Upper lobe of right lung (tissue), 1 donor: ENCODE measurements around the gene HRC. TPM values are rescaled to one million over a fixed set of nuclear protein-coding genes. Genes with fewer than 3 reads are reported as not detected.

ENCODE experiments used
- ATAC-seq: fragments of 200-7000 bp; cut with Tn5 transposase; one replicate; pipeline ENCODE4 v1.9.1; 2020; ENCODE audit warnings: mild to moderate bottlenecking, moderate library complexity
- DNase-seq: peaks from one replicate; pipeline ENCODE4 v3.0.0-alpha.2; 2020
- H3K27ac ChIP-seq: fragments of 200-600 bp; one replicate; pipeline ENCODE4 v1.8.0; 2022
- H3K27me3 ChIP-seq: fragments of 200-600 bp; one replicate; pipeline ENCODE4 v1.8.0; 2022; ENCODE audit warnings: mild to moderate bottlenecking
- H3K36me3 ChIP-seq: fragments of 200-600 bp; one replicate; pipeline ENCODE4 v1.8.0; 2022
- H3K4me1 ChIP-seq: fragments of 200-600 bp; one replicate; pipeline ENCODE4 v1.8.0; 2022
- H3K4me3 ChIP-seq: fragments of 200-600 bp; one replicate; pipeline ENCODE4 v1.8.0; 2022; ENCODE audit warnings: mild to moderate bottlenecking
- H3K9me3 ChIP-seq: fragments of 200-600 bp; one replicate; pipeline ENCODE4 v1.8.0; 2022
- intact Hi-C: fragments of 100-400 bp; cut with DNase I; formaldehyde crosslinking; loops from one replicate; pipeline ENCODE4 v1.11.0; 2022
- long read RNA-seq: library from polyadenylated mRNA; unstranded; transcript quantifications from one replicate; pipeline ENCODE4 v2.0.0, GENCODE V29; 2021
- total RNA-seq: library from RNA; stranded (reverse); fragmentation: NEBNext Ultra II Directional; extraction: Animal tissue kit (Norgen Biotek cat#: 25700); gene quantifications from one replicate; pipeline ENCODE4 v1.2.1, GENCODE V29; 2021
- TF ChIP-seq, protein P1 (sequence below): fragments of 200-600 bp; IDR thresholded peaks from one replicate; pipeline ENCODE4 v1.8.0; 2022; ENCODE audit warnings: antibody characterized with exemption
- donor health status: DM: no; HTN: yes; CAD: no; lungs with severe emphysema.

The HRC gene
- total RNA-seq, result 2.2 TPM
- long read RNA-seq, partial matches to known transcripts, result 0 of 4 reads
- long read RNA-seq, other reads (novel, unspliced or antisense), result 1 of 4 reads

GRCh38 chr19:49155005-49155819 lies at the start of gene HRC:
TSS of gene HRC (minus strand) at chr19:49155396. CDS start at chr19:49155237, 159 bp downstream.
- intact Hi-C loops, result no loop called here
- H3K4me3 ChIP-seq, result no peak within 1 kb of the TSS
- H3K9me3 ChIP-seq, result no peaks in the 10 kb centered on the region
- H3K4me1 ChIP-seq, result no peaks in the 10 kb centered on the region
- TF ChIP-seq, protein P1, sequence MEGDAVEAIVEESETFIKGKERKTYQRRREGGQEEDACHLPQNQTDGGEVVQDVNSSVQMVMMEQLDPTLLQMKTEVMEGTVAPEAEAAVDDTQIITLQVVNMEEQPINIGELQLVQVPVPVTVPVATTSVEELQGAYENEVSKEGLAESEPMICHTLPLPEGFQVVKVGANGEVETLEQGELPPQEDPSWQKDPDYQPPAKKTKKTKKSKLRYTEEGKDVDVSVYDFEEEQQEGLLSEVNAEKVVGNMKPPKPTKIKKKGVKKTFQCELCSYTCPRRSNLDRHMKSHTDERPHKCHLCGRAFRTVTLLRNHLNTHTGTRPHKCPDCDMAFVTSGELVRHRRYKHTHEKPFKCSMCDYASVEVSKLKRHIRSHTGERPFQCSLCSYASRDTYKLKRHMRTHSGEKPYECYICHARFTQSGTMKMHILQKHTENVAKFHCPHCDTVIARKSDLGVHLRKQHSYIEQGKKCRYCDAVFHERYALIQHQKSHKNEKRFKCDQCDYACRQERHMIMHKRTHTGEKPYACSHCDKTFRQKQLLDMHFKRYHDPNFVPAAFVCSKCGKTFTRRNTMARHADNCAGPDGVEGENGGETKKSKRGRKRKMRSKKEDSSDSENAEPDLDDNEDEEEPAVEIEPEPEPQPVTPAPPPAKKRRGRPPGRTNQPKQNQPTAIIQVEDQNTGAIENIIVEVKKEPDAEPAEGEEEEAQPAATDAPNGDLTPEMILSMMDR, result no peak
- no peaks in the 10 kb centered on the region for H3K27me3 ChIP-seq
- H3K27ac ChIP-seq, result no peak within 1 kb of the TSS
- no peak for ATAC-seq
- DNase-seq, result no peak
- no peaks in the 10 kb centered on the region for H3K36me3 ChIP-seq

DNA sequence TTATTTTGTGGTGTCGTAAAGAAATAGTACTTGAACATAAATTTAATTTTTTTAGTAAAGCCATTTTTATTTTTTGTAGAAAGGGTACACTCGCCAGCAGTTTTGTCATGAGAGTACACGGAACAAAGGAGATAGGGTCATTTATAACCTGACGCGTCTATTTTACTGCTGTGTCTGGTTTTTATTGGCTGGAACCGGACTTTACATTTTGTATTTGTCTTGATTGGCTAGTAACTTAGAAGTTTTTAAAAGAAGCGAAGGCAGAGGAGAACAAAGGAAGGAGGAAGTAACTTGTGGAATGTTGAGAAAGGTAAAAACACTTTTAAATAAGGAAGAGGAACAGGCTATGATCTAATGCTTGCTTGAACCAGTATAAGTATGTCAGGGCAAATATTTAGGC lies 45.8 kb upstream of the HRC start:
- Histone ChIP-seq H3K27me3 (no peaks in the 10 kb centered on the region), H3K9me3 (no peaks in the 10 kb centered on the region), H3K4me1 (no peaks in the 10 kb centered on the region), H3K36me3 (peaks cover 47% of the 10 kb centered on the region), H3K27ac (no peak overlapping the region), H3K4me3 (no peak overlapping the region)
- TF ChIP-seq, protein P1, result no peak
- DNase-seq (no peak), ATAC-seq (no peak)
- intact Hi-C loops, result no loop called here

GRCh38 chr19:49200238-49200862 lies 45.2 kb upstream of the HRC start:
- Histone ChIP-seq H3K9me3 (no peaks in the 10 kb centered on the region), H3K27ac (no peak overlapping the region), H3K4me3 (no peak overlapping the region), H3K27me3 (no peaks in the 10 kb centered on the region), H3K36me3 (peaks cover 40% of the 10 kb centered on the region), H3K4me1 (no peaks in the 10 kb centered on the region)
- intact Hi-C loops, result no loop called here
- DNase-seq, result no peak
- TF ChIP-seq, protein P1, result no peak
- peak; percentile 80 for ATAC-seq

DNA sequence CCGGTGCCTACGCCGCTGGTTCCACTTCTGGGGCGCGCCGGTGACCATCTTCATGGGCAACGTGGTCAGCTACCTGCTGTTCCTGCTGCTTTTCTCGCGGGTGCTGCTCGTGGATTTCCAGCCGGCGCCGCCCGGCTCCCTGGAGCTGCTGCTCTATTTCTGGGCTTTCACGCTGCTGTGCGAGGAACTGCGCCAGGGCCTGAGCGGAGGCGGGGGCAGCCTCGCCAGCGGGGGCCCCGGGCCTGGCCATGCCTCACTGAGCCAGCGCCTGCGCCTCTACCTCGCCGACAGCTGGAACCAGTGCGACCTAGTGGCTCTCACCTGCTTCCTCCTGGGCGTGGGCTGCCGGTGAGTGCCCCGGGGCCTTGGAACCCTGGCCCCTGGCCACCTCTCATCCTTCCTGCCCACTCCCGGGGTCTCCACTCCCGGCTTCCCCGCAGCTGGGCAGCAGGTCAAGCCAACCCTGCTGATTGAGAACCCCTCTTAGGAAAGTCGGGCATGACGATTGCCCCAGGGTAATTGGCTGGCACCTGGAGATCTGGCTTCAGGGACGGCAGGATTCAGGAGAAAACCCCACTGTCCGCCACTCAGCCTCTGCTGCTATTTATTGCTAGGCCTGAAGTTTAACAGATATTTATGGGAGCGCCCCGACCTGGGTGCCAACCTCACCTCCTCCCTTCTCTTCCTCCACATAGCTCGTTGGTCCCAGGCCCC lies 41.5 kb upstream of the HRC start:
- intact Hi-C loops, result no loop called here
- no peaks in the 10 kb centered on the region for H3K27me3 ChIP-seq
- DNase-seq (no peak), ATAC-seq (no peak)
- TF ChIP-seq, protein P1, result no peak
- no peak overlapping the region for H3K27ac ChIP-seq
- H3K4me1 ChIP-seq, result no peaks in the 10 kb centered on the region
- no peaks in the 10 kb centered on the region for H3K9me3 ChIP-seq
- no peak overlapping the region for H3K4me3 ChIP-seq
- H3K36me3 ChIP-seq, result peaks cover 19% of the 10 kb centered on the region

DNA sequence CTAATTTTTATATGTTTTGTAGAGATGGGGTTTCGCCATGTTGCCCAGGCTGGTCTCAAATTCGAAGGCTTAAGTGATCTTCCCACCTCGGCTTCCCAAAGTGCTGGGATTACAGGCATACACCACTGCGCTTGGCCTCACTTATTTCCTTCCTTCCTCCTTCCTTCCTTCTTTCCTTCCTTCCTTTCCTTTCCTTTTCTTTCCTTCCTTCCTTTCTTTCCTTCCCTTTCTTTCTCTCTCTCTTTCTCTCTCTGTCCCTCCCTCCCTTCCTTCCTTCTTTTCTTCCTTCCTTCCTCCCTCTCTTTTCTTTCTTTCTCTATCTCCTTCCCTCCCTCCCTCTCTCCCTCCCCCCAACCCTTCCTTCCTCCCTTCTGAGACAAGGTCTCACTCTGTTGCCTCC lies 39.2 kb upstream of the HRC start:
- Histone ChIP-seq H3K4me1 (peaks cover 6% of the 10 kb centered on the region), H3K9me3 (no peaks in the 10 kb centered on the region), H3K36me3 (peaks cover 16% of the 10 kb centered on the region), H3K27me3 (no peaks in the 10 kb centered on the region), H3K4me3 (no peak overlapping the region), H3K27ac (no peak overlapping the region)
- intact Hi-C loops, result no loop called here
- TF ChIP-seq, protein P1, result no peak
- ATAC-seq, result no peak
- DNase-seq, result no peak
